Daoy (cell line): ENCODE data around the gene EBPL. TPM values are rescaled to one million over a fixed set of nuclear protein-coding genes. Genes with fewer than 3 reads are reported as not detected.

ENCODE experiments used
- DNase-seq: peaks from one replicate; pipeline ENCODE4 v3.0.0-alpha.2; 2015; ENCODE audit warnings: low read depth
- total RNA-seq: library from RNA; depleted of rRNA; stranded (reverse); fragments of >200 nt; shearing (Covaris generic); gene quantifications from 2 replicates; pipeline ENCODE4 v1.2.3, GENCODE V29; 2014

Gene EBPL
- total RNA-seq, 1 experiment from 2014 or later, result 94.9 TPM

- no peak for DNase-seq
Observed at GRCh38 chr13:49676581-49677298, 14.5 kb downstream of the EBPL start.

GRCh38 chr13:49670828-49671227, 20.5 kb downstream of the EBPL start:
- no peak for DNase-seq

- DNase-seq, result peak; percentile 57
Observed at GRCh38 chr13:49669735-49670309, 21.5 kb downstream of the EBPL start.

GRCh38 chr13:49667773-49668172, 23.5 kb downstream of the EBPL start:
- peak; percentile 13 for DNase-seq

- DNase-seq, result no peak
Observed at GRCh38 chr13:49664606-49665005, 26.7 kb downstream of the EBPL start.

GRCh38 chr13:49657241-49657641, 34.0 kb downstream of the EBPL start:
- no peak for DNase-seq

- no peak for DNase-seq
Observed at GRCh38 chr13:49655906-49656305, 35.4 kb downstream of the EBPL start.

- no peak for DNase-seq
Observed at GRCh38 chr13:49654011-49654410, 37.3 kb downstream of the EBPL start.

GRCh38 chr13:49653478-49653877, 37.8 kb downstream of the EBPL start:
- DNase-seq, result no peak

GRCh38 chr13:49652355-49653305, 38.7 kb downstream of the EBPL start:
- peak; percentile 19 for DNase-seq

- DNase-seq, result no peak
Observed at GRCh38 chr13:49651570-49652354, 39.5 kb downstream of the EBPL start.

- DNase-seq, result no peak
Observed at GRCh38 chr13:49649963-49650312, 41.3 kb downstream of the EBPL start.

GRCh38 chr13:49649244-49649962, 41.9 kb downstream of the EBPL start:
- DNase-seq, result no peak

- DNase-seq, result no peak
Observed at GRCh38 chr13:49646688-49647087, 44.6 kb downstream of the EBPL start.

GRCh38 chr13:49645451-49645850, 45.8 kb downstream of the EBPL start:
- no peak for DNase-seq

GRCh38 chr13:49643035-49643646, 48.1 kb downstream of the EBPL start:
- no peak for DNase-seq

GRCh38 chr13:49641801-49642291, 49.4 kb downstream of the EBPL start:
- DNase-seq, result peak; percentile 31

GRCh38 chr13:49638744-49639072, 52.6 kb downstream of the EBPL start:
- no peak for DNase-seq

- no peak for DNase-seq
Observed at GRCh38 chr13:49638030-49638743, 53.1 kb downstream of the EBPL start.

- DNase-seq, result no peak
Observed at GRCh38 chr13:49636705-49637104, 54.6 kb downstream of the EBPL start.
